ENCODE results near the gene ZNF432.

Gene ZNF432

GRCh38 chr19:52007806-52008557 lies 40.7 kb downstream of the ZNF432 start, which contains the start of gene ZNF615:
Gene ZNF615 (minus strand): TSS chr19:52008211. CDS start chr19:52003711, 4,500 bp downstream.
- Histone ChIP-seq H3K9me3 (ENCODE audit: control insufficient read depth in 1 of 2, low read length in 2 of 2) (peaks cover 0 to 10% of the 10 kb centered on the region in 2 donors), H3K27ac (ENCODE audit: low read length) (peak within 1 kb of the TSS; percentile 89), H3K27me3 (ENCODE audit: low read depth, low read length) (no peaks in the 10 kb centered on the region), H3K36me3 (ENCODE audit: control insufficient read depth in 1 of 2, insufficient read depth in 2 of 2, low read length in 2 of 2) (peaks cover 0 to 28% of the 10 kb centered on the region in 2 donors), H3K4me3 (ENCODE audit: low read depth in 1 of 2, low read length in 2 of 2) (peak within 1 kb of the TSS; percentile 77 to 99), H3K4me1 (ENCODE audit: control insufficient read depth in 1 of 2, insufficient read depth in 2 of 2, low read length in 2 of 2) (no peaks in the 10 kb centered on the region)

- no peaks in the 10 kb centered on the region for H3K4me1 ChIP-seq (ENCODE audit: control insufficient read depth in 1 of 2, insufficient read depth in 2 of 2, low read length in 2 of 2)
- peaks cover 0 to 7% of the 10 kb centered on the region in 2 donors for H3K9me3 ChIP-seq (ENCODE audit: control insufficient read depth in 1 of 2, low read length in 2 of 2)
- H3K4me3 ChIP-seq (ENCODE audit: low read depth in 1 of 2, low read length in 2 of 2), result peak overlapping the region; percentile 77 to 99
These were observed 41.2 kb downstream of the ZNF432 start for GRCh38 chr19:52007451-52007805.

GRCh38 chr19:51994048-51994644 lies 54.5 kb downstream of the ZNF432 start:
- Histone ChIP-seq H3K27me3 (ENCODE audit: low read depth, low read length) (no peaks in the 10 kb centered on the region), H3K27ac (ENCODE audit: low read length) (no peak overlapping the region), H3K4me3 (ENCODE audit: low read depth in 1 of 2, low read length in 2 of 2) (peak overlapping the region; percentile 22 to 61), H3K9me3 (ENCODE audit: control insufficient read depth in 1 of 2, low read length in 2 of 2) (peaks cover 60 to 84% of the 10 kb centered on the region in 2 donors), H3K36me3 (ENCODE audit: control insufficient read depth in 1 of 2, insufficient read depth in 2 of 2, low read length in 2 of 2) (peaks cover 32 to 77% of the 10 kb centered on the region in 2 donors), H3K4me1 (ENCODE audit: control insufficient read depth in 1 of 2, insufficient read depth in 2 of 2, low read length in 2 of 2) (no peaks in the 10 kb centered on the region)

More at GRCh38 chr19:52007451-52007805, 41.2 kb downstream of the ZNF432 start:
- H3K27ac ChIP-seq (ENCODE audit: low read length), result peak overlapping the region; percentile 89
- H3K36me3 ChIP-seq (ENCODE audit: control insufficient read depth in 1 of 2, insufficient read depth in 2 of 2, low read length in 2 of 2), result peaks cover under 1 to 25% of the 10 kb centered on the region in 2 donors
- H3K27me3 ChIP-seq (ENCODE audit: low read depth, low read length), result no peaks in the 10 kb centered on the region

- Histone ChIP-seq H3K36me3 (ENCODE audit: control insufficient read depth in 1 of 2, insufficient read depth in 2 of 2, low read length in 2 of 2) (peaks cover 32 to 70% of the 10 kb centered on the region in 2 donors), H3K27me3 (ENCODE audit: low read depth, low read length) (no peaks in the 10 kb centered on the region), H3K9me3 (ENCODE audit: control insufficient read depth in 1 of 2, low read length in 2 of 2) (peaks cover 64 to 85% of the 10 kb centered on the region in 2 donors), H3K4me3 (ENCODE audit: low read depth in 1 of 2, low read length in 2 of 2) (peak overlapping the region; percentile 22 to 61), H3K4me1 (ENCODE audit: control insufficient read depth in 1 of 2, insufficient read depth in 2 of 2, low read length in 2 of 2) (no peaks in the 10 kb centered on the region), H3K27ac (ENCODE audit: low read length) (no peak overlapping the region)
These were observed 55.2 kb downstream of the ZNF432 start for GRCh38 chr19:51993422-51993821.

- H3K27ac ChIP-seq (ENCODE audit: low read length), result peak within 1 kb of the TSS; percentile 96
- peaks cover 0 to 13% of the 10 kb centered on the region in 2 donors for H3K4me1 ChIP-seq (ENCODE audit: control insufficient read depth in 1 of 2, insufficient read depth in 2 of 2, low read length in 2 of 2)
- H3K36me3 ChIP-seq (ENCODE audit: control insufficient read depth in 1 of 2, insufficient read depth in 2 of 2, low read length in 2 of 2), result peaks cover 3 to 28% of the 10 kb centered on the region in 2 donors
- H3K27me3 ChIP-seq (ENCODE audit: low read depth, low read length), result no peaks in the 10 kb centered on the region
- peaks cover 17 to 26% of the 10 kb centered on the region in 2 donors for H3K9me3 ChIP-seq (ENCODE audit: control insufficient read depth in 1 of 2, low read length in 2 of 2)
- H3K4me3 ChIP-seq (ENCODE audit: low read depth in 1 of 2, low read length in 2 of 2), result peak within 1 kb of the TSS; percentile 100
These were observed 62.0 kb downstream of the ZNF432 start, which contains the start of gene ZNF350 for GRCh38 chr19:51986309-51987291. Gene ZNF350 (minus strand): TSS chr19:51986840. CDS start chr19:51974360, 12,480 bp downstream.

GRCh38 chr19:51983361-51983760 lies 65.3 kb downstream of the ZNF432 start:
- Histone ChIP-seq H3K9me3 (ENCODE audit: control insufficient read depth in 1 of 2, low read length in 2 of 2) (peaks cover 26 to 28% of the 10 kb centered on the region in 2 donors), H3K4me1 (ENCODE audit: control insufficient read depth in 1 of 2, insufficient read depth in 2 of 2, low read length in 2 of 2) (peaks cover 0 to 13% of the 10 kb centered on the region in 2 donors), H3K27me3 (ENCODE audit: low read depth, low read length) (no peaks in the 10 kb centered on the region), H3K36me3 (ENCODE audit: control insufficient read depth in 1 of 2, insufficient read depth in 2 of 2, low read length in 2 of 2) (peaks cover 7 to 47% of the 10 kb centered on the region in 2 donors), H3K27ac (ENCODE audit: low read length) (no peak overlapping the region), H3K4me3 (ENCODE audit: low read depth in 1 of 2, low read length in 2 of 2) (no peak overlapping the region)

All from muscle layer of duodenum (tissue), 2 donors.